ENCODE results near the gene TIPIN. TPM values are rescaled to one million over a fixed set of nuclear protein-coding genes. Genes with fewer than 3 reads are reported as not detected.

The TIPIN gene
- polyA plus RNA-seq, 1 of the 3 experiments (the other 2 are of a cell fraction): 5.7 TPM

DNA sequence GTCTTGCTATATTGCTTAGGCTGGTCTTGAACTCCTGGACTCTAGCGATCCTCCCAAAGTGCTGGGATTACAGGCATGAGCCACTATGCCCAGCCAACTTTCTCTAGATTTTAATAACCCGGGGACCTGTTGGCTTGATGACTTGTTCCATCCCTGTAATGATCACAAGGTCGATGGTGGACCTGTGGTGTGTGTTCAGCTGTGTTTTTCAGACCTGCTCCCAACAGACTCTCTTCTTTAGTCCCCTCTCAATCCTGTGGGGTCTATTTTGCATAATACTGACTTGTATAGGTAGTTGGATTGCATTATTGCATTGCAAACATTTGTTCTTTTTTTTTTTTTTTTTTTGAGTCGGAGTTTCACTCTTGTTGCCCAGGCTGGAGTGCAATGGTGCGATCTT is 32.1 kb upstream of the TIPIN start:
- H3K27me3 ChIP-seq (ENCODE audit: insufficient read depth): no peaks in the 10 kb centered on the region
- H3K4me2 ChIP-seq: peak overlapping the region; percentile 85
- WGBS (ENCODE audit: low lambda C conversion rate): 89% methylated on average over 5 of the region's 5 CpGs
- peaks cover 6 to 9% of the 10 kb centered on the region in 2 experiments; a peak in 3 of 4 replicates for H3K4me1 ChIP-seq (ENCODE audit: control insufficient read depth in 1 of 2, insufficient read depth in 2 of 2, low read depth in 1 of 2, low read length in 1 of 2)
- H3K9me3 ChIP-seq: no peaks in the 10 kb centered on the region
- H3F3A ChIP-seq (replicated peaks; ENCODE audit: insufficient read depth): peaks cover 17% of the 10 kb centered on the region
- H2AFZ ChIP-seq (ENCODE audit: low read depth): no peak overlapping the region
- POLR2A ChIA-PET: interaction anchor here (3.5 kb wide), 1 partner anchor 109 kb away, joined by 21 read pairs; the partner anchor contains the start of gene SNAPC5
- H3K36me3 ChIP-seq (replicated peaks in 1 of 2; ENCODE audit: control insufficient read depth in 1 of 2, insufficient read depth in 2 of 2, low read length in 1 of 2): peaks cover 0 to 4% of the 10 kb centered on the region in 2 experiments
- no peaks in the 10 kb centered on the region for H3K9me2 ChIP-seq
- CTCF ChIA-PET: interaction anchor here (0.9 to 3.9 kb wide), 12 partner anchors 9 to 110 kb away, joined by 3 to 51 read pairs (median 6); partner anchors contain the start of genes SNAPC5 and TIPIN
- H3K27ac ChIP-seq (ENCODE audit: low read depth in 2 of 2, low read length in 1 of 2): no peak overlapping the region
- H4K20me1 ChIP-seq (ENCODE audit: insufficient read depth): peaks cover 34% of the 10 kb centered on the region
- peaks cover 73% of the 10 kb centered on the region for H3K79me2 ChIP-seq (ENCODE audit: insufficient read depth)
- no peak for DNase-seq
- TF ChIP-seq FOSL2 (IDR thresholded peaks at IDR 0.05; ENCODE audit: borderline replicate concordance, low read depth) (no peak), TAF1 (IDR thresholded peaks at IDR 0.05; ENCODE audit: borderline replicate concordance, low read depth, low read length) (no peak), TEAD4 (IDR thresholded peaks at IDR 0.05; ENCODE audit: borderline replicate concordance, insufficient read depth) (no peak), FOXJ3 (CRISPR knock-in tag; IDR thresholded peaks at IDR 0.05) (no peak), GATA2 (CRISPR knock-in tag; IDR thresholded peaks at IDR 0.05) (no peak), EZH2phosphoT487 (IDR thresholded peaks at IDR 0.05; ENCODE audit: borderline replicate concordance, low read depth) (no peak), YY1 (IDR thresholded peaks at IDR 0.05; ENCODE audit: low read depth) (no peak)
- TF ChIP-seq, protein P1, sequence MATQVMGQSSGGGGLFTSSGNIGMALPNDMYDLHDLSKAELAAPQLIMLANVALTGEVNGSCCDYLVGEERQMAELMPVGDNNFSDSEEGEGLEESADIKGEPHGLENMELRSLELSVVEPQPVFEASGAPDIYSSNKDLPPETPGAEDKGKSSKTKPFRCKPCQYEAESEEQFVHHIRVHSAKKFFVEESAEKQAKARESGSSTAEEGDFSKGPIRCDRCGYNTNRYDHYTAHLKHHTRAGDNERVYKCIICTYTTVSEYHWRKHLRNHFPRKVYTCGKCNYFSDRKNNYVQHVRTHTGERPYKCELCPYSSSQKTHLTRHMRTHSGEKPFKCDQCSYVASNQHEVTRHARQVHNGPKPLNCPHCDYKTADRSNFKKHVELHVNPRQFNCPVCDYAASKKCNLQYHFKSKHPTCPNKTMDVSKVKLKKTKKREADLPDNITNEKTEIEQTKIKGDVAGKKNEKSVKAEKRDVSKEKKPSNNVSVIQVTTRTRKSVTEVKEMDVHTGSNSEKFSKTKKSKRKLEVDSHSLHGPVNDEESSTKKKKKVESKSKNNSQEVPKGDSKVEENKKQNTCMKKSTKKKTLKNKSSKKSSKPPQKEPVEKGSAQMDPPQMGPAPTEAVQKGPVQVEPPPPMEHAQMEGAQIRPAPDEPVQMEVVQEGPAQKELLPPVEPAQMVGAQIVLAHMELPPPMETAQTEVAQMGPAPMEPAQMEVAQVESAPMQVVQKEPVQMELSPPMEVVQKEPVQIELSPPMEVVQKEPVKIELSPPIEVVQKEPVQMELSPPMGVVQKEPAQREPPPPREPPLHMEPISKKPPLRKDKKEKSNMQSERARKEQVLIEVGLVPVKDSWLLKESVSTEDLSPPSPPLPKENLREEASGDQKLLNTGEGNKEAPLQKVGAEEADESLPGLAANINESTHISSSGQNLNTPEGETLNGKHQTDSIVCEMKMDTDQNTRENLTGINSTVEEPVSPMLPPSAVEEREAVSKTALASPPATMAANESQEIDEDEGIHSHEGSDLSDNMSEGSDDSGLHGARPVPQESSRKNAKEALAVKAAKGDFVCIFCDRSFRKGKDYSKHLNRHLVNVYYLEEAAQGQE (IDR thresholded peaks at IDR 0.05; ENCODE audit: low read depth, low read length): no peak
- H3K4me3 ChIP-seq (ENCODE audit: low read depth in 2 of 2, low read length in 1 of 2): peak overlapping the region in 1 of 2 experiments; percentile 92; a peak in 2 of 4 replicates
- H3K9ac ChIP-seq: no peak overlapping the region

DNA sequence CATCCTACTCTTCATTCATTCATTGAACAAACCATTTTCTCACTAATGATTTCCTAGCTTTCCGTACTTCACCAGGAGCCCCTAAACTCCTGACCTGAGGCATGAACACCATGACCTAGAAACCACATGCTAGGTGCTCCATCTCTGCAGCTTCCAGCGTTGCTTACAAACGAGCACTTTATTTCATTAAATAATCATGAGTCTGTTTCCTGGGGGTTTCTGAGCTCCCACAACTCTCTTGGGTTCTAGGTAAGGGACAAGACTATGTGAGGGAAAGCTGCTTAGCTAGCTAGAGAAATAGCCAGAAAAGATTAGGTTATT is 31.5 kb upstream of the TIPIN start:
- peaks cover 17% of the 10 kb centered on the region for H3F3A ChIP-seq (replicated peaks; ENCODE audit: insufficient read depth)
- H3K27me3 ChIP-seq (ENCODE audit: insufficient read depth): no peaks in the 10 kb centered on the region
- peak overlapping the region; percentile 79 for H3K9ac ChIP-seq
- peak overlapping the region in 1 of 2 experiments; percentile 78; a peak in 2 of 4 replicates for H3K27ac ChIP-seq (ENCODE audit: low read depth in 2 of 2, low read length in 1 of 2)
- no peaks in the 10 kb centered on the region for H3K9me2 ChIP-seq
- H3K9me3 ChIP-seq: no peaks in the 10 kb centered on the region
- peaks cover 29% of the 10 kb centered on the region for H4K20me1 ChIP-seq (ENCODE audit: insufficient read depth)
- H3K36me3 ChIP-seq (replicated peaks in 1 of 2; ENCODE audit: control insufficient read depth in 1 of 2, insufficient read depth in 2 of 2, low read length in 1 of 2): peaks cover 0 to 4% of the 10 kb centered on the region in 2 experiments
- peaks cover 68% of the 10 kb centered on the region for H3K79me2 ChIP-seq (ENCODE audit: insufficient read depth)
- 0 out of 2 replicates have a peak overlapping the region, but pooled peaks have one; percentile 86 for H2AFZ ChIP-seq (ENCODE audit: low read depth)
- peak overlapping the region; percentile 74 to 92 for H3K4me3 ChIP-seq (ENCODE audit: low read depth in 2 of 2, low read length in 1 of 2)
- POLR2A ChIA-PET: interaction anchor here (3.5 kb wide), 1 partner anchor 110 kb away, joined by 21 read pairs; the partner anchor contains the start of gene SNAPC5
- H3K4me1 ChIP-seq (ENCODE audit: control insufficient read depth in 1 of 2, insufficient read depth in 2 of 2, low read depth in 1 of 2, low read length in 1 of 2): peaks cover 6 to 9% of the 10 kb centered on the region in 2 experiments; a peak in 3 of 4 replicates
- H3K4me2 ChIP-seq: peak overlapping the region; percentile 85
- DNase-seq: no peak
- CTCF ChIA-PET: interaction anchor here (0.7 to 3.9 kb wide), 19 partner anchors 8 to 111 kb away, joined by 3 to 51 read pairs (median 4); partner anchors contain the start of genes SNAPC5 and TIPIN
- WGBS (ENCODE audit: low lambda C conversion rate): 3% methylated on average over 3 of the region's 3 CpGs
- TF ChIP-seq FOXM1 (IDR thresholded peaks at IDR 0.05; ENCODE audit: low read depth) (no peak), NFIC (IDR thresholded peaks at IDR 0.05; ENCODE audit: borderline replicate concordance) (no peak), NRF1 (IDR thresholded peaks at IDR 0.05; ENCODE audit: low read depth, low read length) (no peak), EP300 (IDR thresholded peaks at IDR 0.05; ENCODE audit: borderline replicate concordance in 1 of 2, low read depth in 1 of 2, low read length in 1 of 2) (no peak), SIN3A (IDR thresholded peaks at IDR 0.05; ENCODE audit: borderline replicate concordance, low read depth, low read length) (no peak), TAF1 (IDR thresholded peaks at IDR 0.05; ENCODE audit: borderline replicate concordance, low read depth, low read length) (no peak), ELF1 (IDR thresholded peaks at IDR 0.05) (no peak), RXRA (IDR thresholded peaks at IDR 0.05; ENCODE audit: borderline replicate concordance, low read depth) (no peak), MEF2A (IDR thresholded peaks at IDR 0.05; ENCODE audit: borderline replicate concordance, low read depth) (no peak), JUND (IDR thresholded peaks at IDR 0.05) (no peak), CHD2 (IDR thresholded peaks at IDR 0.05; ENCODE audit: low read length, partially characterized antibody) (no peak), YY1 (IDR thresholded peaks at IDR 0.05; ENCODE audit: low read depth) (no peak), RFX5 (IDR thresholded peaks at IDR 0.05; ENCODE audit: low read length) (no peak)
- TF ChIP-seq, protein P2, sequence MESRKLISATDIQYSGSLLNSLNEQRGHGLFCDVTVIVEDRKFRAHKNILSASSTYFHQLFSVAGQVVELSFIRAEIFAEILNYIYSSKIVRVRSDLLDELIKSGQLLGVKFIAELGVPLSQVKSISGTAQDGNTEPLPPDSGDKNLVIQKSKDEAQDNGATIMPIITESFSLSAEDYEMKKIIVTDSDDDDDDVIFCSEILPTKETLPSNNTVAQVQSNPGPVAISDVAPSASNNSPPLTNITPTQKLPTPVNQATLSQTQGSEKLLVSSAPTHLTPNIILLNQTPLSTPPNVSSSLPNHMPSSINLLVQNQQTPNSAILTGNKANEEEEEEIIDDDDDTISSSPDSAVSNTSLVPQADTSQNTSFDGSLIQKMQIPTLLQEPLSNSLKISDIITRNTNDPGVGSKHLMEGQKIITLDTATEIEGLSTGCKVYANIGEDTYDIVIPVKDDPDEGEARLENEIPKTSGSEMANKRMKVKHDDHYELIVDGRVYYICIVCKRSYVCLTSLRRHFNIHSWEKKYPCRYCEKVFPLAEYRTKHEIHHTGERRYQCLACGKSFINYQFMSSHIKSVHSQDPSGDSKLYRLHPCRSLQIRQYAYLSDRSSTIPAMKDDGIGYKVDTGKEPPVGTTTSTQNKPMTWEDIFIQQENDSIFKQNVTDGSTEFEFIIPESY (IDR thresholded peaks at IDR 0.05; ENCODE audit: borderline replicate concordance, low read depth): no peak
- TF ChIP-seq, protein P3, sequence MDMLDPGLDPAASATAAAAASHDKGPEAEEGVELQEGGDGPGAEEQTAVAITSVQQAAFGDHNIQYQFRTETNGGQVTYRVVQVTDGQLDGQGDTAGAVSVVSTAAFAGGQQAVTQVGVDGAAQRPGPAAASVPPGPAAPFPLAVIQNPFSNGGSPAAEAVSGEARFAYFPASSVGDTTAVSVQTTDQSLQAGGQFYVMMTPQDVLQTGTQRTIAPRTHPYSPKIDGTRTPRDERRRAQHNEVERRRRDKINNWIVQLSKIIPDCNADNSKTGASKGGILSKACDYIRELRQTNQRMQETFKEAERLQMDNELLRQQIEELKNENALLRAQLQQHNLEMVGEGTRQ (IDR thresholded peaks at IDR 0.05; ENCODE audit: borderline replicate concordance, low read depth, low read length): no peak
- TF ChIP-seq, protein P4, sequence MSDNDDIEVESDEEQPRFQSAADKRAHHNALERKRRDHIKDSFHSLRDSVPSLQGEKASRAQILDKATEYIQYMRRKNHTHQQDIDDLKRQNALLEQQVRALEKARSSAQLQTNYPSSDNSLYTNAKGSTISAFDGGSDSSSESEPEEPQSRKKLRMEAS (IDR thresholded peaks at IDR 0.05; ENCODE audit: low read depth): no peak
